ENCODE measurements around the gene ANXA1.
A peak's percentile ranks its signal among the peaks of the same experiment; 100 is the strongest.

ANXA1 gene

GRCh38 chr9:73151653-73152542 lies at the start of gene ANXA1:
TSS of gene ANXA1 (plus strand) at chr9:73151865. CDS start at chr9:73158536, 6,671 bp downstream.
- DNase-seq (ENCODE audit: low read depth, low spot score), result no peak

- no peak for DNase-seq (ENCODE audit: low read depth, low spot score)
These were observed 47.3 kb upstream of the ANXA1 start for GRCh38 chr9:73104342-73104741.

- no peak for DNase-seq (ENCODE audit: low read depth, low spot score)
These were observed 46.7 kb upstream of the ANXA1 start for GRCh38 chr9:73104921-73105320.

GRCh38 chr9:73107489-73108069 lies 44.1 kb upstream of the ANXA1 start:
- DNase-seq (ENCODE audit: low read depth, low spot score), result peak; percentile 17

- no peak for DNase-seq (ENCODE audit: low read depth, low spot score)
These were observed 37.6 kb upstream of the ANXA1 start for GRCh38 chr9:73114058-73114457.

GRCh38 chr9:73114958-73115357 lies 36.7 kb upstream of the ANXA1 start:
- DNase-seq (ENCODE audit: low read depth, low spot score), result no peak

- no peak for DNase-seq (ENCODE audit: low read depth, low spot score)
These were observed 35.6 kb upstream of the ANXA1 start for GRCh38 chr9:73116031-73116430.

GRCh38 chr9:73116880-73117279 lies 34.8 kb upstream of the ANXA1 start:
- no peak for DNase-seq (ENCODE audit: low read depth, low spot score)

- no peak for DNase-seq (ENCODE audit: low read depth, low spot score)
These were observed 33.4 kb upstream of the ANXA1 start for GRCh38 chr9:73118286-73118685.

- no peak for DNase-seq (ENCODE audit: low read depth, low spot score)
These were observed 32.6 kb upstream of the ANXA1 start for GRCh38 chr9:73118898-73119554.

GRCh38 chr9:73121375-73121935 lies 30.2 kb upstream of the ANXA1 start:
- no peak for DNase-seq (ENCODE audit: low read depth, low spot score)

- DNase-seq (ENCODE audit: low read depth, low spot score), result no peak
These were observed 26.0 kb upstream of the ANXA1 start for GRCh38 chr9:73125651-73126050.

GRCh38 chr9:73129941-73130685 lies 21.6 kb upstream of the ANXA1 start:
- DNase-seq (ENCODE audit: low read depth, low spot score), result no peak

- DNase-seq (ENCODE audit: low read depth, low spot score), result no peak
These were observed 20.2 kb upstream of the ANXA1 start for GRCh38 chr9:73131461-73131860.

GRCh38 chr9:73132034-73132776 lies 19.5 kb upstream of the ANXA1 start:
- no peak for DNase-seq (ENCODE audit: low read depth, low spot score)

- no peak for DNase-seq (ENCODE audit: low read depth, low spot score)
These were observed 18.5 kb upstream of the ANXA1 start for GRCh38 chr9:73133022-73133651.

GRCh38 chr9:73133921-73134407 lies 17.7 kb upstream of the ANXA1 start:
- no peak for DNase-seq (ENCODE audit: low read depth, low spot score)

- DNase-seq (ENCODE audit: low read depth, low spot score), result no peak
These were observed 16.3 kb upstream of the ANXA1 start for GRCh38 chr9:73135394-73135793.

- no peak for DNase-seq (ENCODE audit: low read depth, low spot score)
These were observed 14.3 kb upstream of the ANXA1 start for GRCh38 chr9:73137286-73137899.

GRCh38 chr9:73137914-73138313 lies 13.8 kb upstream of the ANXA1 start:
- DNase-seq (ENCODE audit: low read depth, low spot score), result no peak
